Left renal cortex interstitium (tissue), 4 donors: ENCODE results near the gene CARNS1. TPM values are rescaled to one million over a fixed set of nuclear protein-coding genes. Genes with fewer than 3 reads are reported as not detected.
A peak's percentile ranks its signal among the peaks of the same experiment; 100 is the strongest.
"Not testable (repeated sequence)": the region's sequence is repeated elsewhere in the genome, so short reads cannot be mapped to it uniquely, and the experiment has no call there.

Source experiments
- DNase-seq, 4 donors: peaks; one replicate each; pipeline ENCODE4 v3.0.0-alpha.2; 2013; ENCODE audit warnings: low read depth in 4 of 4, low spot score in 2 of 4, missing footprints in 1 of 4
- polyA plus RNA-seq, 4 donors: library from polyadenylated mRNA; unstranded; fragments of 120-200 nt; gene quantifications; one replicate each; pipeline ENCODE4 v1.2.1, GENCODE V29; 2013; ENCODE audit not compliant: insufficient read length in 4 of 4

Gene CARNS1
- polyA plus RNA-seq, 4 donors = 1.3 to 5.0 (median 3.1) TPM

- DNase-seq = no peak
These were observed 8.0 kb downstream of the CARNS1 start for GRCh38 chr11:67423466-67423865.

- DNase-seq = no peak
These were observed 8.6 kb downstream of the CARNS1 start for GRCh38 chr11:67423891-67424613.

DNA sequence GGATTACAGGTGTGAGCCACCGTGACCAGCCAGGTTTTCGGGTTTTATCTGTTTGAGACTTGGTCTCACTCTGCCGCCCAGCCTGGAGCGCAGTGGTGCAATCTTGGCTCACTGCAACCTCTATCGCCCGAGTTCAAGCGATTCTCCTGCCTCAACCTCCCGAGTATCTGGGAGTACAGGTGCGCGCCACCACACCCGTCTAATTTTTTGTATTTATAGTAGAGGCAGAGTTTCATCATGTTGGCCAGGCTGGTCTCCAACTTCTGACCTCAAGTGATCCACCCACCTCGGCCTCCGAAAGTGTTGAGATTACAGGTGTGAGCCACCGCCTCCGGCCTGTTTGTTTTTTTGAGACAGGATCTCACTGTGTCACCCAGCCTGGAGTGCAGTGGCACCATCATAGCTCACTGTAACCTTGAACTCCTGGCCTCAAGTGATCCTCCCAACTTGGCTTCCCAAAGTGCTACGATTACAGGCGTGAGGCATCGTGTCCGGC is 11.9 kb downstream of the CARNS1 start:
- DNase-seq = not testable (repeated sequence)

DNA sequence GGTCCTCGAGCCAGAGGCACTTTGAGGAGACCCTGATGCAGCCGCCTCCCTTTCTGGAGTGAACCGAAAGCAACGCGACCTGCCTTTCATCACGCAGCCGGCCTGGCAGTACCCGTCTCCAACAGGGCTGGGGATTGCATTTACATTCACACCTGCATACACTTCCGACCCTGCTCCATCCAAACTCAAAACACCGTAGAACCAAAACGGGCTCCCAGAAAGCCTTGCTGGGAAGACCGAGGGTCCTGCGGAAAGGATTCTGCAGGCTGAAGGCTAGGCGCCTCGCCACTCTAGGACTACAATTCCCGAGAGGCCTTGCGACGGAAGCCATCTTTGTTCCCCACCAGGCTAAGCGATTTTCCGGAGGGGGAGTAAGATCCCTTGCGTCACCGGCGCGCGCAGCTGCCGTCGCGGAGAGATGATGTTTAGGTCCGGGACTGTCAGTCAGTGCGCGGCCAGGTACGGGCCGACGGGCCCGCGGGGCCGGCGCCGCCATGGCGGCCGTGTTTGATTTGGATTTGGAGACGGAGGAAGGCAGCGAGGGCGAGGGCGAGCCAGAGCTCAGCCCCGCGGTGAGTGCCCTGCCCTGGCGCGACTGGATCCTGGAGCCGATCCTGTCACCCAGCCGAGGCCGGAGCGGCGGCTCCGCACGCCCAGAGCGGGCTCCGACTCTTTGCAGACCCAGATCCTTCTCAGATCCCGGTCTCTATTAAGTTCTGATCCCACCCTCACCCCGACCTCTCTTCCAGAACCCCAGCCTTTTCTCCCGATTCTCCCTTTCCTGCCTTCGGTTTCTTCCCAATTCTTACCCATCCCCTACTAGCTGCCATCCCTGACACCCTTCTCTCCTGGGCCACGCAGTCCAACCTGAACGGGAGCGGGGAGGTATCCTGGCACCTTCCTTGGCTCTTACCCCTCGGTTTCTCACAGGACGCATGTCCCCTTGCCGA is 12.8 kb downstream of the CARNS1 start, which contains the start of gene RPS6KB2:
RPS6KB2 (plus strand) TSS at position 443 of the 950 bp plus-strand sequence; CDS start at position 495, 52 bp downstream.
- peak; percentile 90 to 99 (median 94) for DNase-seq

DNA sequence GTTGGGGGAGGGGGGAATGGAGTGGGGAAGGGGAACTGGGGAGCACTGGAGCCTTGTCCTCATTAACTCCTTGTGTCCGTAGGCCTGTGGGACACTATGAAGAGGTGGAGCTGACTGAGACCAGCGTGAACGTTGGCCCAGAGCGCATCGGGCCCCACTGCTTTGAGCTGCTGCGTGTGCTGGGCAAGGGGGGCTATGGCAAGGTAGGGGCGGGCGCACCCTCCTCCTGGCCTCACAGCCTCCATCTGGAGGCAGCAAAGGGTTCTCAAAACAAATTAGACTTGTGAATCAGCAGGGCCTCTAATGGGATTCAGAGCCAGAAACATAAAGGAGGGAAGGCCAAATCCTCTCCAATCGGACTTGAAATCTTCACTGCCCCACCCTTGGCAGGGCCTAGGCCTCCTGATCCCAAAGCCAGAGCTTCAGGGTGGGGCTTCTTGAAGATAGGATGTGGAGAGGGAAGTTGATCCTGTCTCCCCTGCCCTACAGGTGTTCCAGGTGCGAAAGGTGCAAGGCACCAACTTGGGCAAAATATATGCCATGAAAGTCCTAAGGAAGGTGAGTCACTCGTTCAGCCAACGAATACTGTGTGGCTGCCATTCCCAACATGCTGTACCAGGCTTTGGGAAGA is 13.7 kb downstream of the CARNS1 start:
- DNase-seq = no peak

GRCh38 chr11:67429722-67430121 is 14.2 kb downstream of the CARNS1 start:
- DNase-seq = no peak

GRCh38 chr11:67431346-67432249 is 16.1 kb downstream of the CARNS1 start:
- no peak for DNase-seq

DNA sequence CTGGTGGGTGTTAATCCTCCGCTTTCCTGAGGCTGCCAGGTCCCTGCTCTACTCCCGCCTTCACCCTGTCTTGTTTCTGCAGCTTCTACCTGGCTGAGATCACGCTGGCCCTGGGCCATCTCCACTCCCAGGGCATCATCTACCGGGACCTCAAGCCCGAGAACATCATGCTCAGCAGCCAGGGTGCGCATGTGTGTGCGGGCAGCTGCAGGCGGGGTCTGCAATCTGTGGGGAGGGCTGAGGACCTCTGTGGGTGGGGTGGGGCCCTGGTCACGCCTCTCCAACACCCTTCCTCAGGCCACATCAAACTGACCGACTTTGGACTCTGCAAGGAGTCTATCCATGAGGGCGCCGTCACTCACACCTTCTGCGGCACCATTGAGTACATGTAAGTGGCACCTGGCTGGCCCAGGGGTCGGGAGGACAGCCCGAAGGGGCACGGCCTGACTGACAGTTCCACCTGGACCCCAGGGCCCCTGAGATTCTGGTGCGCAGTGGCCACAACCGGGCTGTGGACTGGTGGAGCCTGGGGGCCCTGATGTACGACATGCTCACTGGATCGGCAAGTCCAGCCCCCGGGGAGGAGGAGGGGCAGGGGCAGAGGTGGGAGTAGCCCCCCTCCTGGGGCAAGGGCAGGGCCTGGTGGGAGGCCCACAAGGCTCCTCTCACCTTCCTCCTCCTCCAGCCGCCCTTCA is 17.3 kb downstream of the CARNS1 start:
- no peak for DNase-seq

DNA sequence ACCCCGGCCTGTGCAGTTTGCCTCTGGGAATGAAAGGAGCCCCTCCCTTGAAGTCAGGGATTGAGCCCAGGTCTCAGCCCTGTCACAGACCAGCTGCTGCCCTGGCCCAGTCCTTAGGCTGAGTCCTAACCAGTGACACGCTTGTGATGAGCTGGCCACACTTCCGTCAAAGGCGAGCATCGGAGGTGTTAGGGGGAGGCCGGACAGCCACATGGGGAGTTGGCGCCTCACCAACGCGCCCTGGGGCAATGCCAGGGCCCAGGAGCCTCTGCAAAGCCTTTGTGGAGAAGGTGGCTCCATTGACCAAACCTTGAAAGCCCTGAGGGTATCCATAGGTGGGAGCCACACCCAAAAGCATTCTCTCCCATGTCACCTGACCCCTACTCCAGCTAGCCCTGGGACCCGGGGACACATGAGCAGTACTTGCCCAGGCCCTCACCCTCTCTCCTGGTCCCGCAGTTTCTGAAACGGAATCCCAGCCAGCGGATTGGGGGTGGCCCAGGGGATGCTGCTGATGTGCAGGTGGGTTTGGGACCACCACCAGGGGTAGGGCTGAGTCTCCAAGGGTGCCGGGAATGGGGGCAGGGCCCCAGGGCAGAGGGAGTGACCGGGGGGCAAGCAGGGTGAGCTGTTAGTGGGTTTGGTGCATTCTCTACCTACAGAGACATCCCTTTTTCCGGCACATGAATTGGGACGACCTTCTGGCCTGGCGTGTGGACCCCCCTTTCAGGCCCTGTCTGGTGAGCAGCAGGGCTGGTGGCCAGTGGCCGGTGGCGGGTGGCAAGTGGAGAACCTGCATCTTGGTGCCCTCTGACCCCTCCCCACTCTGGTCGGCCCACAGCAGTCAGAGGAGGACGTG is 18.3 kb downstream of the CARNS1 start:
- DNase-seq = no peak

DNA sequence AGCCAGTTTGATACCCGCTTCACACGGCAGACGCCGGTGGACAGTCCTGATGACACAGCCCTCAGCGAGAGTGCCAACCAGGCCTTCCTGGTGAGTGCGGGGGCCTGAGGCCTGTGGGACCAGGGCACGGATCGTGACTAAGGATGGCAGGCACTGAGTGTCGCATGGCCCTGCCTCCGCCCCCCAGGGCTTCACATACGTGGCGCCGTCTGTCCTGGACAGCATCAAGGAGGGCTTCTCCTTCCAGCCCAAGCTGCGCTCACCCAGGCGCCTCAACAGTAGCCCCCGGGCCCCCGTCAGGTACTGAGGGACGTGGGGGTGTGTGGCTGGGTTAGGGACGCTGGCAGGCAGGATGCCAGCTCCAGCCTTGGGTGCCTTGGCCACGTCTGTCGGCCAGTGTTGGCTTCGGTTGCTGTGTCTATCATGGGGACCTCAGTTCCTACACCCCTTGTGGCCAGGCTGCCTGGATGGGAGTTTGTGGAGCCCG is 19.0 kb downstream of the CARNS1 start:
- DNase-seq = no peak

GRCh38 chr11:67435031-67435726 is 19.7 kb downstream of the CARNS1 start:
- no peak for DNase-seq

DNA sequence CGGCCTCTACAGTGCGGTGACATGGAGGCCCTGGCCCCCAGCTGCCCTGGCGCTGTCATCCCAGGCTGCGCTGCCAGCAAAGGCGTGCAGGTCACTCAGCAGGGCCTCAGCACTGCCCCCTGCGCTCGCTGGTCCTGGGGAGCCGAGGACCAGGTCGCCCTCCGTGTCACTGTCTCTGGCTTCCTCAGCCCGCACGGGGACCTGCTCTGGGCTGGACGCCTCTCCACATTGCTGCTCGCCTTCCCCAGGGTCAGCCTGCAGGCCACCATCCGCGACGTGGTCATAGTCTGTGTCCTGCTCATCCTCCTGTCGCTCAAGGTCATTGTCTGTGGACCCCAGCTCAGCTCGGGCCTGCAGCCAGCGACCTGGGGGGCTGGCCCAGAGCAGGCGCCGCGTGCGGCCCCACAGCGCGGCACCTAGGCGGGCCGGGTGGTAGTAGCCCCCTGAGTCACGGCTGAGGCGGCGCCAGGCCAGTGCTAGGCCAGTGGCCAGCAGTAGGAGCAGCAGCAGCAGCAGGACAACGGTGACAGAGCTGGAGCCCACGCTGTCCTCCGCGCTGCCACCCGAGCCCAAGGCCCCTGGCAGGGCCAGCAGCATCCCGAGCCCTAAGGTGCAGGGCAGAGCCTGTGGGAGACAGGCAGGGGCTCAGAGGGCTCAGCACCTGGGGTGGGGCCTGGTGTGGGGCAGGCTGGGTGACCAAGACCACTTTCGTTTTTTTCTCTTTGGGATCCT is 20.4 kb downstream of the CARNS1 start:
- no peak for DNase-seq

GRCh38 chr11:67436459-67437081 is 21.1 kb downstream of the CARNS1 start:
- no peak for DNase-seq

GRCh38 chr11:67437082-67437808 is 21.8 kb downstream of the CARNS1 start, which contains the start of gene PTPRCAP:
Gene PTPRCAP, minus strand, starts transcription at chr11:67437682. Its CDS starts 63 bp downstream, at chr11:67437619.
- DNase-seq = no peak

DNA sequence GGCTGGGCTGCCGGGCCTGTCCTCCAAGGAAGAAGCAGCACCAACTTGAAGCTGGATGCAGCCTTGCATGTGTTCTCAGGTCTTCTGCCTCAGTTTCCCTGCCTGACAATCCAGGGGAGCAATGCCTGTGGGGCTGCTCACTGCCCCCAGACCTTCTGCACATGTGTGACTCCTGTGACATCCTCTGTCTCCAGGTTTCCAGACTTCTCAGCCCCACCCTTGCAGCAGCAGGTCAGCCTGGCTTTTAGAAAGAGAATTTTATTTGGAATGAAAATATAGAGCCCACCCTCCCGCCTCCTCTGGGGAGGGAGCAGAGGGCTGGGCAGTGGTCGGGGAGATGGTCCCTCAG is 22.3 kb downstream of the CARNS1 start:
- DNase-seq = no peak
